Endothelial cell of umbilical vein (primary cell): Measurements from ENCODE around the gene SPG11. TPM values are rescaled to one million over a fixed set of nuclear protein-coding genes. Genes with fewer than 3 reads are reported as not detected.

ENCODE experiments used
- BruUV-seq: library from RNA; stranded (reverse); fragments of 400-500 nt; replicated peaks from 2 replicates; lab custom pipeline; 2021; lab: Mats Ljungman, UMichigan
- CTCF ChIA-PET: fragments of 300-600, 350-600 bp; sonication (Branson Sonifier 250); formaldehyde crosslinking; loops from one replicate; lab custom pipeline; 2021; ENCODE audit warnings: antibody characterized with exemption, inconsistent platforms; lab: Charles Lee
- POLR2A ChIA-PET: fragments of 300-600, 350-600 bp; sonication (Branson Sonifier 250); formaldehyde crosslinking; loops from one replicate; lab custom pipeline; 2021; ENCODE audit warnings: antibody characterized with exemption, inconsistent platforms; lab: Charles Lee
- DNase-seq: peaks from one replicate; pipeline ENCODE4 v3.0.0-alpha.2; 2011; ENCODE audit warnings: low read depth, low spot score
- FAIRE-seq: peaks from 2 replicates; lab custom pipeline; 2011; peaks lifted over from hg19 to GRCh38; lab: Jason Lieb, UNC
- H2AFZ ChIP-seq: 2 replicates; pipeline ENCODE4 v1.6.0; 2012; ENCODE audit warnings: low read depth, low read length, control low read depth, inconsistent platforms
- H3K27ac ChIP-seq: 2 replicates; pipeline ENCODE4 v1.5.1; 2011; ENCODE audit warnings: low read depth, mild to moderate bottlenecking, control low read depth, low read length, moderate library complexity; ENCODE audit not compliant: insufficient read depth
- H3K27me3 ChIP-seq, 2 experiments: 2 replicates each; pipeline versions ENCODE4 v1.6.0 to v1.6.1; 2011; ENCODE audit warnings: low read length in 2 of 2, mixed read lengths in 1 of 2; ENCODE audit not compliant: control insufficient read depth in 2 of 2, insufficient read depth in 2 of 2
- H3K36me3 ChIP-seq, 2 experiments: 2 replicates in 1 of 2; 3 replicates in 1 of 2; pipeline ENCODE4 v1.5.1; 2011; ENCODE audit warnings: low read length in 2 of 2, mild to moderate bottlenecking in 1 of 2, moderate library complexity in 1 of 2; ENCODE audit not compliant: control insufficient read depth in 2 of 2, insufficient read depth in 2 of 2; ENCODE audit errors: extremely low read depth in 1 of 2
- H3K4me1 ChIP-seq: 3 replicates; pipeline ENCODE4 v1.5.1; 2011; ENCODE audit warnings: mild to moderate bottlenecking, low read length; ENCODE audit not compliant: control insufficient read depth, insufficient read depth; ENCODE audit errors: extremely low read depth
- H3K4me2 ChIP-seq: 2 replicates; pipeline ENCODE4 v1.6.1; 2011; ENCODE audit warnings: low read length, control low read depth, mixed read lengths; ENCODE audit not compliant: insufficient read depth
- H3K4me3 ChIP-seq, 3 experiments: fragments of 200-600 bp in 1 of 3; sonication (generic), shearing (Covaris generic) in 1 of 3; replicated peaks in 1 of 3; 2 replicates each; pipeline ENCODE4 v1.5.1; 2011 to 2016; ENCODE audit warnings: control low read depth in 3 of 3, low read length in 3 of 3, mild to moderate bottlenecking in 2 of 3, inconsistent platforms in 1 of 3, low read depth in 1 of 3, moderate library complexity in 1 of 3; ENCODE audit not compliant: insufficient read depth in 1 of 3
- H3K79me2 ChIP-seq: 2 replicates; pipeline ENCODE4 v1.6.0; 2012; ENCODE audit warnings: low read length, inconsistent platforms; ENCODE audit not compliant: control insufficient read depth, insufficient read depth
- H3K9ac ChIP-seq: replicated peaks from 2 replicates; pipeline ENCODE3; 2011; ENCODE audit warnings: low read length, control low read depth; ENCODE audit not compliant: insufficient read depth; ENCODE audit errors: extremely low read depth
- H3K9me1 ChIP-seq: replicated peaks from 3 replicates; pipeline ENCODE4 v1.6.0; 2011; ENCODE audit warnings: mild to moderate bottlenecking, low read length; ENCODE audit not compliant: control insufficient read depth, insufficient read depth; ENCODE audit errors: extremely low read depth
- H3K9me3 ChIP-seq: replicated peaks from 2 replicates; pipeline ENCODE4 v1.5.1; 2012; ENCODE audit warnings: low read length, inconsistent platforms; ENCODE audit not compliant: control insufficient read depth, insufficient read depth
- H4K20me1 ChIP-seq: replicated peaks from 2 replicates; pipeline ENCODE3; 2011; ENCODE audit warnings: mild to moderate bottlenecking, low read length; ENCODE audit not compliant: control insufficient read depth, insufficient read depth; ENCODE audit errors: extremely low read depth
- EZH2 ChIP-seq: IDR thresholded peaks from 2 replicates; pipeline ENCODE4 v1.6.1; 2012; ENCODE audit warnings: borderline replicate concordance, low read depth, mild to moderate bottlenecking, moderate library complexity, low read length, inconsistent platforms; ENCODE audit not compliant: severe bottlenecking
- GATA2 ChIP-seq: IDR thresholded peaks from 2 replicates; pipeline ENCODE4 v1.7.0; 2011; ENCODE audit warnings: low read depth, mild to moderate bottlenecking, moderate library complexity, mixed read lengths, low read length; ENCODE audit not compliant: insufficient read length, insufficient read depth
- JUN ChIP-seq: IDR thresholded peaks from 2 replicates; pipeline ENCODE4 v1.6.1; 2011; ENCODE audit warnings: borderline replicate concordance, low read depth; ENCODE audit not compliant: insufficient read length, insufficient read depth
- MAX ChIP-seq: IDR thresholded peaks from 2 replicates; pipeline ENCODE4 v1.6.1; 2011; ENCODE audit not compliant: insufficient read depth, insufficient read length
- POLR2A ChIP-seq: IDR thresholded peaks from 2 replicates; pipeline ENCODE4 v1.6.1; 2012; ENCODE audit warnings: low read depth, mild to moderate bottlenecking, control low read depth, low read length
- dilution Hi-C: fragments of 300-500 bp; cut with MboI; formaldehyde crosslinking; loops from one replicate; pipeline ENCODE4 v1.15.0; 2019; ENCODE audit warnings: low sequenced_read_pairs; ENCODE audit not compliant: extremely low pct_ligation_motif_present
- intact Hi-C: fragments of 100-400 bp; cut with micrococcal nuclease; formaldehyde crosslinking; loops from one replicate; pipeline ENCODE4 v1.10.0; 2022
- polyA plus RNA-seq, 4 experiments: library from polyadenylated mRNA; depleted of rRNA in 3 of 4; stranded (reverse) in 3 of 4; unstranded in 1 of 4; fragments of >200 nt; gene quantifications; 2 replicates each; pipeline versions ENCODE4 v1.2.1 to v1.2.3, GENCODE V29; 2011 to 2012; ENCODE audit warnings: missing spikeins in 1 of 4
- total RNA-seq: library from RNA; stranded (reverse); gene quantifications from 2 replicates; pipeline ENCODE4 v1.2.3, GENCODE V29; 2021

The SPG11 gene
- total and polyA plus RNA-seq, 2 donors (not counting 3 experiments of a cell fraction or from before 2014, with no cell fraction given): 30.7 to 53.5 TPM

- Histone ChIP-seq H2AFZ (no peak overlapping the region), H3K36me3 (no peaks in the 10 kb centered on the region), H3K27ac (no peak overlapping the region), H3K4me2 (no peak overlapping the region), H3K4me3 (no peak overlapping the region), H3K79me2 (no peaks in the 10 kb centered on the region), H3K4me1 (no peaks in the 10 kb centered on the region), H3K27me3 (peaks cover 10 to 29% of the 10 kb centered on the region in 2 experiments), H3K9ac (no peak overlapping the region), H3K9me1 (no peaks in the 10 kb centered on the region), H4K20me1 (no peaks in the 10 kb centered on the region), H3K9me3 (no peaks in the 10 kb centered on the region)
- dilution Hi-C loops (no loop called here), intact Hi-C loops (no loop called here)
- no TSS peak for BruUV-seq
- no peak for TF ChIP-seq EZH2
- no peak for TF ChIP-seq MAX
- no peak for TF ChIP-seq GATA2
- no peak for TF ChIP-seq POLR2A
- ChIA-PET POLR2A (no interaction called here), CTCF (interaction anchor here (1.0 to 1.5 kb wide), 4 partner anchors 12 to 43 kb away, joined by 4 to 8 read pairs (median 6); partner anchors contain the start of genes PATL2 and SPG11)
- FAIRE-seq: no peak
- no peak for DNase-seq
Observed at GRCh38 chr15:44695294-44695693, 31.8 kb upstream of the SPG11 start.

GRCh38 chr15:44694416-44694815 is 31.0 kb upstream of the SPG11 start:
- Histone ChIP-seq H3K27me3 (peaks cover 10 to 29% of the 10 kb centered on the region in 2 experiments), H3K79me2 (no peaks in the 10 kb centered on the region), H2AFZ (no peak overlapping the region), H3K9me1 (no peaks in the 10 kb centered on the region), H4K20me1 (no peaks in the 10 kb centered on the region), H3K9ac (no peak overlapping the region), H3K9me3 (no peaks in the 10 kb centered on the region), H3K27ac (no peak overlapping the region), H3K4me1 (no peaks in the 10 kb centered on the region), H3K36me3 (no peaks in the 10 kb centered on the region), H3K4me2 (no peak overlapping the region), H3K4me3 (no peak overlapping the region)
- intact Hi-C loops (no loop called here), dilution Hi-C loops (no loop called here)
- TF ChIP-seq JUN (no peak), POLR2A (no peak), GATA2 (no peak)
- FAIRE-seq (no peak), DNase-seq (no peak)
- BruUV-seq: no TSS peak
- CTCF ChIA-PET: interaction anchor here (1.5 kb wide), 2 partner anchors 11 to 44 kb away, joined by 7 to 8 read pairs; no protein-coding TSS in a partner anchor
- POLR2A ChIA-PET: no interaction called here
